NB4 (cell line): ENCODE measurements around the gene SMIM21.

ENCODE experiments used
- CTCF ChIP-seq: IDR thresholded peaks from one replicate; pipeline ENCODE4 v1.5.1; 2012; ENCODE audit warnings: low read depth, low read length
- MYC ChIP-seq: IDR thresholded peaks from 2 replicates; pipeline ENCODE4 v1.6.1; 2011; ENCODE audit warnings: low read depth, low read length
- POLR2A ChIP-seq: IDR thresholded peaks from 2 replicates; pipeline ENCODE4 v1.6.1; 2011; ENCODE audit warnings: mild to moderate bottlenecking; ENCODE audit not compliant: insufficient read length; ENCODE audit errors: extremely low read depth
- TF ChIP-seq, protein P1 (sequence below): IDR thresholded peaks from 2 replicates; pipeline ENCODE4 v1.6.1; 2011; ENCODE audit warnings: low read depth, low read length

DNA sequence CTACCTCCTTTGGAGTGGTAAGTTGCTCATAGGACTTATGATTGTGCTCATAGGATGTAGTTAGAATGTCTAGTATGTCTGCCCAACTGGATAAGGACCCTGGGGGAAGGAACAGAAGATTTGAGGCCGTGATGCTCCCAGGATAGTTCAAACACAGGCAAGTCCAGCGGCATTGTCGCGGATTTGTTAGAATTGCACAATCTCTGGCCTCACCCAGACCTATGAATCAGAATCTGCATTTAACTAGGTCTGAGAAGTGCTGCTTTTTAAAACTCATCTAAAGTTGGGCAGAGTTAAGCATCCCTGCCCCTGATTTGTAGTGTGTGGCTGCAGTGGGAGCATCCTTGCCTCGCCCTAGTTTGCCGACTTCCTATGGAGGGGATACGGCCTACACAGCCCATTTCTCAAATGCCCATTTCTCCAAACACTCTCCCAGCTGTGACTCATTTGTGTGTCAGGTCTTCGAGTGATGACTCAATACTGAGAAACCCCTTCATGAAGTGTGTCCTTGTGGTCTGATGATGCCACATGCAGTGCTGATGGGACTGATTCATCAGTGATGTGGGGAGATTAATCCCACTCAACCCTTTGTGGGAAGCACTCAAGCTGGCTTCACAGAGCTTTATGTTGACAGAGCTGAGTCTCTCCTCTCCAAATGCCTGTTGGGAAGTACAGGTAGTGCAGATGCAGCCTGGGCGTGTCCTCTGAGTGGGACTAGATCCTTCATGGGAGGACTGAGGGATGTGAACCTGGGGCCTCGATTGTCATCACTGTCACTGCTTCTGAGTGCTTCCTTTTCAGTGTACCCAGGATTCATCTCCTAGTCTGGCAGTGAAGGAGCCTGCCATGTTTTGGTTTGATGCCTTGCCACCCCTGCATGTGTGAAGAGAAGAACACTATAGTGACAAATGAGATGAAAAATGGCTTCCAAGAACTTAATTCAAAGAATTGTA is 18.7 kb downstream of the SMIM21 start:
- no peak for TF ChIP-seq CTCF
- TF ChIP-seq POLR2A, result no peak
- TF ChIP-seq, protein P1, sequence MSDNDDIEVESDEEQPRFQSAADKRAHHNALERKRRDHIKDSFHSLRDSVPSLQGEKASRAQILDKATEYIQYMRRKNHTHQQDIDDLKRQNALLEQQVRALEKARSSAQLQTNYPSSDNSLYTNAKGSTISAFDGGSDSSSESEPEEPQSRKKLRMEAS, result no peak
- no peak for TF ChIP-seq MYC
